OCI-LY3 (cell line): ENCODE results near the gene STK39.

Experiments used
- H2AFZ ChIP-seq: fragments of 200-600, 300-600 bp; shearing (Covaris generic); 2 replicates; pipeline ENCODE4 v1.6.0; 2014; ENCODE audit warnings: antibody characterized with exemption, low read depth, low read length
- H3K27ac ChIP-seq: fragments of 200-600, 300-600 bp; sonication (generic); 2 replicates; pipeline ENCODE4 v1.5.1; 2014; ENCODE audit warnings: mild to moderate bottlenecking, low read length, moderate library complexity, mixed read lengths
- H3K27me3 ChIP-seq: fragments of 200-600, 300-600 bp; sonication (generic); 2 replicates; pipeline ENCODE4 v1.6.1; 2014; ENCODE audit warnings: low read depth, low read length, mixed read lengths
- H3K36me3 ChIP-seq: fragments of 200-600, 300-600 bp; sonication (generic); replicated peaks from 2 replicates; pipeline ENCODE3; 2014; ENCODE audit warnings: low read depth, low read length, mixed read lengths
- H3K4me1 ChIP-seq: fragments of 300-600, 200-600 bp; sonication (generic); 2 replicates; pipeline ENCODE4 v1.6.1; 2014; ENCODE audit warnings: low read length, mixed read lengths
- H3K4me2 ChIP-seq: fragments of 200-600, 300-600 bp; sonication (generic); 2 replicates; pipeline ENCODE4 v1.6.1; 2014; ENCODE audit warnings: low read length, mixed read lengths
- H3K4me3 ChIP-seq: fragments of 300-600, 200-600 bp; sonication (generic); 2 replicates; pipeline ENCODE4 v1.5.1; 2014; ENCODE audit warnings: antibody characterized with exemption, mild to moderate bottlenecking, low read length, moderate library complexity
- H3K79me2 ChIP-seq: fragments of 300-600, 200-600 bp; shearing (Covaris generic); 2 replicates; pipeline ENCODE4 v1.6.1; 2014; ENCODE audit warnings: mild to moderate bottlenecking, low read length, mixed read lengths
- H3K9ac ChIP-seq: fragments of 300-600, 200-600 bp; shearing (Covaris generic); 2 replicates; pipeline ENCODE4 v1.6.0; 2014; ENCODE audit warnings: mild to moderate bottlenecking, low read length, moderate library complexity
- H3K9me3 ChIP-seq: fragments of 200-600, 300-600 bp; shearing (Covaris generic); 2 replicates; pipeline ENCODE4 v1.6.1; 2014; ENCODE audit warnings: low read length, mixed read lengths; ENCODE audit not compliant: insufficient read depth
- H4K20me1 ChIP-seq: fragments of 200-600, 300-600 bp; sonication (generic); 2 replicates; pipeline ENCODE4 v1.6.1; 2016; ENCODE audit warnings: low read length, mixed read lengths; ENCODE audit not compliant: insufficient read depth
- EZH2phosphoT487 ChIP-seq: fragments of 200-600 bp; shearing (Covaris generic); IDR thresholded peaks from 2 replicates; pipeline ENCODE4 v1.6.1; 2018; ENCODE audit warnings: antibody characterized with exemption, mixed run types, low read depth
- TF ChIP-seq, protein P1 (sequence below): fragments of 200-600, 300-600 bp; sonication (generic); IDR thresholded peaks from 2 replicates; pipeline ENCODE4 v1.5.1; 2014; ENCODE audit warnings: antibody characterized with exemption, low read length, low read depth

STK39 gene

GRCh38 chr2:168159754-168160585 is 87.4 kb downstream of the STK39 start:
- Histone ChIP-seq H3K4me1 (peaks cover 4% of the 10 kb centered on the region), H3K9ac (no peak overlapping the region), H3K36me3 (no peaks in the 10 kb centered on the region), H3K4me2 (no peak overlapping the region), H3K27me3 (no peaks in the 10 kb centered on the region), H3K79me2 (no peaks in the 10 kb centered on the region), H3K9me3 (no peaks in the 10 kb centered on the region), H3K4me3 (no peak overlapping the region), H3K27ac (no peak overlapping the region), H4K20me1 (peaks cover 4% of the 10 kb centered on the region; the same call in 1 of the 2 replicates), H2AFZ (no peak overlapping the region)
- TF ChIP-seq, protein P1, sequence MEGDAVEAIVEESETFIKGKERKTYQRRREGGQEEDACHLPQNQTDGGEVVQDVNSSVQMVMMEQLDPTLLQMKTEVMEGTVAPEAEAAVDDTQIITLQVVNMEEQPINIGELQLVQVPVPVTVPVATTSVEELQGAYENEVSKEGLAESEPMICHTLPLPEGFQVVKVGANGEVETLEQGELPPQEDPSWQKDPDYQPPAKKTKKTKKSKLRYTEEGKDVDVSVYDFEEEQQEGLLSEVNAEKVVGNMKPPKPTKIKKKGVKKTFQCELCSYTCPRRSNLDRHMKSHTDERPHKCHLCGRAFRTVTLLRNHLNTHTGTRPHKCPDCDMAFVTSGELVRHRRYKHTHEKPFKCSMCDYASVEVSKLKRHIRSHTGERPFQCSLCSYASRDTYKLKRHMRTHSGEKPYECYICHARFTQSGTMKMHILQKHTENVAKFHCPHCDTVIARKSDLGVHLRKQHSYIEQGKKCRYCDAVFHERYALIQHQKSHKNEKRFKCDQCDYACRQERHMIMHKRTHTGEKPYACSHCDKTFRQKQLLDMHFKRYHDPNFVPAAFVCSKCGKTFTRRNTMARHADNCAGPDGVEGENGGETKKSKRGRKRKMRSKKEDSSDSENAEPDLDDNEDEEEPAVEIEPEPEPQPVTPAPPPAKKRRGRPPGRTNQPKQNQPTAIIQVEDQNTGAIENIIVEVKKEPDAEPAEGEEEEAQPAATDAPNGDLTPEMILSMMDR = no peak
- no peak for TF ChIP-seq EZH2phosphoT487

- TF ChIP-seq EZH2phosphoT487 = no peak
- TF ChIP-seq, protein P1 = no peak
- Histone ChIP-seq H2AFZ (no peak overlapping the region), H3K4me2 (no peak overlapping the region), H3K36me3 (no peaks in the 10 kb centered on the region), H3K4me1 (no peaks in the 10 kb centered on the region), H4K20me1 (no peaks in the 10 kb centered on the region), H3K9ac (no peak overlapping the region), H3K4me3 (no peak overlapping the region), H3K27me3 (no peaks in the 10 kb centered on the region), H3K79me2 (no peaks in the 10 kb centered on the region), H3K27ac (no peak overlapping the region), H3K9me3 (no peaks in the 10 kb centered on the region)
Observed at GRCh38 chr2:168158586-168158985, 88.8 kb downstream of the STK39 start.

GRCh38 chr2:168157926-168158325 is 89.5 kb downstream of the STK39 start:
- no peak overlapping the region for H2AFZ ChIP-seq
- H3K9ac ChIP-seq = no peak overlapping the region
- no peaks in the 10 kb centered on the region for H3K36me3 ChIP-seq
- H4K20me1 ChIP-seq = no peaks in the 10 kb centered on the region
- TF ChIP-seq EZH2phosphoT487 = no peak
- TF ChIP-seq, protein P1 = no peak
- H3K4me1 ChIP-seq = no peaks in the 10 kb centered on the region
- H3K27me3 ChIP-seq = no peaks in the 10 kb centered on the region
- H3K4me3 ChIP-seq = no peak overlapping the region
- H3K79me2 ChIP-seq = no peaks in the 10 kb centered on the region
- no peaks in the 10 kb centered on the region for H3K9me3 ChIP-seq
- H3K27ac ChIP-seq = no peak overlapping the region
- no peak overlapping the region for H3K4me2 ChIP-seq

DNA sequence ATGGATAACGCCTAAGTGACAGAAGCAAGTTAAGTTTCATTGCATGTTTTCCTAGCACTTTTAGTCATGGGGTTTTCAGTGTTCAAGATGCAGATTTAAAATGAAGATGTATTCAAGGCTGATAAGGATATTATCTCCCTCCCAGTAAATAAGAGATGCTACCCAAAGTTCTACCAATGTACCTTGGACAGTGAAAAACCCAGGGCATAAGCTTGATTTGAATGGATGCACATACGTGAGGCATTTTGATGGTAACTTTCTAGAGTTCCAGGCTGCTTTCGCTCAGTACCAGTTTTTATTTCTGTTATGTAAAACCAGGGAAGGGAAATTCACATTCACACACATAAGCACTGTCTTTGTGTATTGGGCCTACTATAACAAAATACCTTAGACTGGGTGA is 90.3 kb downstream of the STK39 start:
- H2AFZ ChIP-seq = no peak overlapping the region
- H3K4me1 ChIP-seq = no peaks in the 10 kb centered on the region
- no peaks in the 10 kb centered on the region for H3K27me3 ChIP-seq
- no peak for TF ChIP-seq EZH2phosphoT487
- TF ChIP-seq, protein P1 = no peak
- no peak overlapping the region for H3K27ac ChIP-seq
- no peak overlapping the region for H3K4me2 ChIP-seq
- no peaks in the 10 kb centered on the region for H3K36me3 ChIP-seq
- no peaks in the 10 kb centered on the region for H3K9me3 ChIP-seq
- H3K9ac ChIP-seq = no peak overlapping the region
- H3K79me2 ChIP-seq = no peaks in the 10 kb centered on the region
- no peak overlapping the region for H3K4me3 ChIP-seq
- H4K20me1 ChIP-seq = no peaks in the 10 kb centered on the region
